Heart right ventricle (tissue), 16 donors: ENCODE results near the gene HMGN5. TPM values are rescaled to one million over a fixed set of nuclear protein-coding genes. Genes with fewer than 3 reads are reported as not detected.

Experiments used
- ATAC-seq, 8 donors: fragments of 200-7000 bp; cut with Tn5 transposase; one replicate each; pipeline ENCODE4 v1.9.1; 2020; ENCODE audit warnings: mild to moderate bottlenecking in 8 of 8, moderate library complexity in 8 of 8, moderate number of reproducible peaks in 1 of 8
- DNase-seq, 2 donors: peaks; one replicate each; pipeline ENCODE4 v3.0.0-alpha.2; 2020
- H3K27ac ChIP-seq, 10 donors: fragments of 200-600 bp; sonication (generic) in 2 of 10; one replicate each; pipeline versions ENCODE4 v1.5.0 to v1.8.0; 2020 to 2022; ENCODE audit warnings: mild to moderate bottlenecking in 3 of 10
- H3K27me3 ChIP-seq, 7 donors: fragments of 200-600 bp; one replicate each; pipeline ENCODE4 v1.8.0; 2021 to 2022; ENCODE audit warnings: mild to moderate bottlenecking in 2 of 7
- H3K36me3 ChIP-seq, 9 donors: fragments of 200-600 bp; sonication (generic) in 1 of 9; one replicate each; pipeline versions ENCODE4 v1.5.0 to v1.8.0; 2020 to 2022; ENCODE audit warnings: mild to moderate bottlenecking in 2 of 9
- H3K4me1 ChIP-seq, 9 donors: fragments of 200-600 bp; sonication (generic) in 1 of 9; one replicate each; pipeline versions ENCODE4 v1.5.0 to v1.8.0; 2020 to 2022; ENCODE audit warnings: mild to moderate bottlenecking in 4 of 9
- H3K4me3 ChIP-seq, 10 donors: fragments of 200-600 bp; sonication (generic) in 2 of 10; one replicate each; pipeline versions ENCODE4 v1.5.0 to v1.8.0; 2020 to 2022; ENCODE audit warnings: mild to moderate bottlenecking in 7 of 10, moderate library complexity in 2 of 10
- H3K9me3 ChIP-seq, 11 donors: fragments of 200-600 bp in 10 of 11; sonication (generic) in 2 of 11; one replicate each; pipeline versions ENCODE4 v1.5.0 to v1.8.0; 2013 to 2022; ENCODE audit warnings: mild to moderate bottlenecking in 2 of 11, control low read depth in 1 of 11, moderate library complexity in 1 of 11
- WGBS, 2 donors: extraction: QIAGEN DNeasy Blood & Tissue Kit; methylation state at CpG; one replicate each; pipeline ENCODE4 v1.1.7; 2013; ENCODE audit warnings: inconsistent platforms in 1 of 2; 5-methylcytosine and 5-hydroxymethylcytosine counted together
- intact Hi-C, 10 donors: fragments of 100-400 bp; cut with DNase I; formaldehyde crosslinking; loops; one replicate each; pipeline versions ENCODE4 v1.11.1 to v1.14.2; 2022
- polyA plus RNA-seq, 2 donors: library from polyadenylated mRNA; stranded (reverse); fragments of 200-250 nt; gene quantifications; one replicate each; pipeline ENCODE4 v1.2.3, GENCODE V29; 2013
- total RNA-seq, 10 donors: library from RNA; stranded (reverse); fragmentation: NEBNext Ultra II Directional in 3 of 10; extraction: Animal tissue kit (Norgen Biotek cat#: 25700) in 3 of 10; gene quantifications; one replicate each; pipeline versions ENCODE4 v1.2.1 to v1.2.4, GENCODE V29; 2021 to 2023
- TF ChIP-seq, protein P1 (sequence below), 9 donors: fragments of 200-600 bp; sonication (generic) in 2 of 9; IDR thresholded peaks; one replicate each; pipeline versions ENCODE4 v1.5.0 to v1.8.0; 2021 to 2022; ENCODE audit warnings: antibody characterized with exemption in 9 of 9, mild to moderate bottlenecking in 5 of 9, moderate library complexity in 1 of 9
- donor health status: Arrhythmogenic right ventricular cardiomyopathy.
- donor health status: ischemic (EF 13 %, LVEDD 7.1; RV severe dilation, severe dysfunction).
- donor health status: healthy with polysubstance abuse.
- donor health status: DM: no; HTN: yes; CAD: no.
- donor health status: DM: no; HTN: no; CAD: no.
- donor health status: ischemic (EF 25% LVEDD 6.9; RV normal size, moderate dysfunction).
- donor health status: ischemic (EF 25% LVEDD 5.7; RV mildly dilated, moderate dysfunction).
- donor health status: healthy.
- donor health status: DM: yes; HTN: yes; CAD: no.
- donor health status: Ischemic cardiomyopathy.
- donor health status: ischemic (EF 35%, LVEDD 5.7; RV mildly dilated, moderate dysfunction).
- donor health status: nonischemic (EF 11% LVEDD 7.7; RV severe dilation, severe dysfunction).
- donor health status: DM: yes; HTN: yes; CAD: no.
- donor health status: PGD.
- donor health status: ischemic (EF 29% LVEDD 5.4; RV normal size, mild dysfunction).
- donor health status: nonischemic (EF 23%, LVEDD 6.1; RV moderate dilation, normal function).

Gene HMGN5
- total and polyA plus RNA-seq, 12 donors = 0.51 to 9.9 (median 1.9) TPM

DNA sequence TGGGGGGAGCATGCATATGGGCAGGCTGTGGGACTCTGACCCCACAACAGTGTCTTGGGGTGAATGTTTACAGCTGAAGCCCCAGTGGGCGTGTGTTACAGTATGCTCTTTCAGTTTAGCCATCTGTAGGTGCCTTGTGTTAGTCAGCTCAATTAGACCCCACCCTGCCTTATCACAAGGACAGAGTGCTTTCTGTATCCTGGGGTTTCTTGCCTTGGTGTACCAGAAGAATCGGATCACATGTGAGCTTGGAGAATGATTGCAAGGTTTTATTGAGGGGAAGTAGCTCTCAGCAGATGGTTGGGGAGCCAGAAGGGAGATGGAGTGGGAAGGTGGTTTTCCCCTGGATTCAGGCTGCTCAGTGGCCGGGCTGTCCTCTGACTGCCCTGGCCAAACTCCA is 27.5 kb upstream of the HMGN5 start:
- no peak for DNase-seq
- no peak overlapping the region for H3K4me3 ChIP-seq
- no peaks in the 10 kb centered on the region for H3K27me3 ChIP-seq
- H3K36me3 ChIP-seq = no peaks in the 10 kb centered on the region
- intact Hi-C loops = no loop called here
- ATAC-seq = no peak
- no peak overlapping the region for H3K27ac ChIP-seq
- TF ChIP-seq, protein P1, sequence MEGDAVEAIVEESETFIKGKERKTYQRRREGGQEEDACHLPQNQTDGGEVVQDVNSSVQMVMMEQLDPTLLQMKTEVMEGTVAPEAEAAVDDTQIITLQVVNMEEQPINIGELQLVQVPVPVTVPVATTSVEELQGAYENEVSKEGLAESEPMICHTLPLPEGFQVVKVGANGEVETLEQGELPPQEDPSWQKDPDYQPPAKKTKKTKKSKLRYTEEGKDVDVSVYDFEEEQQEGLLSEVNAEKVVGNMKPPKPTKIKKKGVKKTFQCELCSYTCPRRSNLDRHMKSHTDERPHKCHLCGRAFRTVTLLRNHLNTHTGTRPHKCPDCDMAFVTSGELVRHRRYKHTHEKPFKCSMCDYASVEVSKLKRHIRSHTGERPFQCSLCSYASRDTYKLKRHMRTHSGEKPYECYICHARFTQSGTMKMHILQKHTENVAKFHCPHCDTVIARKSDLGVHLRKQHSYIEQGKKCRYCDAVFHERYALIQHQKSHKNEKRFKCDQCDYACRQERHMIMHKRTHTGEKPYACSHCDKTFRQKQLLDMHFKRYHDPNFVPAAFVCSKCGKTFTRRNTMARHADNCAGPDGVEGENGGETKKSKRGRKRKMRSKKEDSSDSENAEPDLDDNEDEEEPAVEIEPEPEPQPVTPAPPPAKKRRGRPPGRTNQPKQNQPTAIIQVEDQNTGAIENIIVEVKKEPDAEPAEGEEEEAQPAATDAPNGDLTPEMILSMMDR (IDR thresholded peaks at IDR 0.05) = no peak
- WGBS, 2 donors = 87 to 90% methylated on average over 3 of the region's 3 CpGs
- H3K4me1 ChIP-seq = no peaks in the 10 kb centered on the region
- H3K9me3 ChIP-seq = no peaks in the 10 kb centered on the region

DNA sequence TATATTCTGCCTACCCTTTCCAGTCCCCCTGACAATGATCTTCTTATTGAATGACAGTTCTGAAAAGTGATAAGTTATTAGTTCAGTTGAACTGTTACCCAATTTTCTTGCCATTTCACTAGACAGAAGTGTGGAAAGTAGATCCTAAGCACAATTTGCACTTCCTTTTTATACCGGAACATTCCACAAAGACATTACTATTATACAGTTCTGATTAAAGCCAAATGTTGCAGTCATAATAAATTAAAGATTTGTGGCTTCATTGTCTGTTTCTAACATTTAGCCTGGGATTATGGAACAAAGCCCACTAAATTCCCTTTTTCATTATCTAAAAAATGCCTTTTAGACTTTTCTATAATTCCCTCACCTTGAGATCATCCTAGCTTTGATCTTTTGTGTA is 14.0 kb upstream of the HMGN5 start:
- intact Hi-C loops = no loop called here
- no peak for DNase-seq

DNA sequence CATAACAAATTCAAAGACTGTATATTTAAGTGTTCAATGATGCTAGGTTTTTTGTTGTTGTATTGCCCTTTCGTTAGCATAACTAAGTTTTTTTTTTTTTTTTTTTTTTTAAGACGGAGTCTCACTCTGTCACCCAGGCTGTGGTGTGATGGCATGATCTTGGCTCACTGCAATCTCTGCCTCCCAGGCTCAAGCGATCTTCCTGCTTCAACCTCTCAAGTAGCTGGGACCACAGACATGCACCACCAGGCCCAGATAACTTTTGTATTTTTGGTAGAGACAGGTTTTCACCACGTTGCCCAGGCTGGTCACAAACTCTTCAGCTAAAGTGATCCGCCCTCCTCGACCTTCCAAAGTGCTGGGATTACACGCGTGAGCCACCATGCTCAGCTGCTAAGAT is 7.2 kb upstream of the HMGN5 start:
- H3K36me3 ChIP-seq = no peaks in the 10 kb centered on the region
- no peak for DNase-seq
- no peak overlapping the region for H3K4me3 ChIP-seq
- H3K27ac ChIP-seq = no peak overlapping the region
- H3K4me1 ChIP-seq = peaks cover 0 to 9% (median 0%) of the 10 kb centered on the region in 9 donors
- no peaks in the 10 kb centered on the region for H3K27me3 ChIP-seq
- intact Hi-C loops = no loop called here
- no peaks in the 10 kb centered on the region for H3K9me3 ChIP-seq
- TF ChIP-seq, protein P1 (IDR thresholded peaks at IDR 0.05) = no peak
- WGBS, 2 donors = 82 to 83% methylated on average over 7 to 8 of the region's 8 CpGs
- no peak for ATAC-seq

More for the DNA sequence above, 14.0 kb upstream of the HMGN5 start:
- 59 to 60% methylated on average over 1 of the region's 1 CpG for WGBS, 2 donors
- TF ChIP-seq, protein P1 (IDR thresholded peaks at IDR 0.05) = no peak
- Histone ChIP-seq H3K4me3 (no peak overlapping the region), H3K4me1 (no peaks in the 10 kb centered on the region), H3K27ac (no peak overlapping the region), H3K36me3 (no peaks in the 10 kb centered on the region), H3K9me3 (no peaks in the 10 kb centered on the region), H3K27me3 (no peaks in the 10 kb centered on the region)
- ATAC-seq = no peak

DNA sequence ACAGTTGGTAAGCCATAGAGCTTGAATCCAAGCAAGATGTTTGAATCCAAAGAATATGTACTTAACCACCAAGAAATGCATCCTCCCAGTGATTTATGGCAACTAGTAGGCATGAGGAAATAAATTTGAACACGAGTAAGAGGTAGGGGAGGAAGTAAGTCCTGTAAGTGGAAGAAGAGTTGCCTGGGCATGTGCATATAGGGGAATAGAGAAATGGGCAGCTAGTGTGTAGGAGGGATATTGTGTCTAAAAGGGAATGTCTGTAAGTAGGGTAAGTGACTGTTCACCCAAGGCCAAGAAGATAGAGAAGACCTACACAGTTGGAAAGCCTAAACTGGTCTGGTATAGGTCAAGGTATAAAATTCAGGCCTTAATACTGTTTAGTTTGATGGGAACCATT is 4.8 kb upstream of the HMGN5 start:
- 46 to 65% methylated on average over 1 of the region's 1 CpG for WGBS, 2 donors
- H3K27me3 ChIP-seq = no peaks in the 10 kb centered on the region
- H3K4me1 ChIP-seq = peaks cover 0 to 11% (median 0%) of the 10 kb centered on the region in 9 donors
- intact Hi-C loops = no loop called here
- H3K27ac ChIP-seq = no peak overlapping the region
- ATAC-seq (no peak), DNase-seq (no peak)
- no peak overlapping the region for H3K4me3 ChIP-seq
- no peaks in the 10 kb centered on the region for H3K9me3 ChIP-seq
- TF ChIP-seq, protein P1 (IDR thresholded peaks at IDR 0.05) = no peak
- no peaks in the 10 kb centered on the region for H3K36me3 ChIP-seq
